Measurements from ENCODE around the gene SLC29A4. TPM values are rescaled to one million over a fixed set of nuclear protein-coding genes. Genes with fewer than 3 reads are reported as not detected.

The SLC29A4 gene
- total and polyA plus RNA-seq, 2 of the 4 experiments (the other 2 are of a cell fraction): 2.3 to 7.6 TPM

- TF ChIP-seq MXI1 (IDR thresholded peaks at IDR 0.05; ENCODE audit: borderline replicate concordance, low read depth, low read length): no peak
Observed at GRCh38 chr7:5283421-5284303, 919 bp downstream of the SLC29A4 start (continued).

GRCh38 chr7:5284304-5285281, 1.9 kb downstream of the SLC29A4 start:
- Histone ChIP-seq H2AFZ (replicated peaks; ENCODE audit: low read length, poor library complexity) (no peak overlapping the region), H2BK20ac (ENCODE audit: low read depth, low read length) (no peak overlapping the region), H4K20me1 (ENCODE audit: insufficient read depth, low read length) (0 out of 2 replicates have a peak, but pooled peaks cover 5% of the 10 kb centered on the region), H2BK15ac (ENCODE audit: low read depth, low read length) (no peak overlapping the region), H3K14ac (replicated peaks; ENCODE audit: low read depth, low read length) (no peak overlapping the region), H4K5ac (ENCODE audit: low read depth, low read length) (no peak overlapping the region), H4K91ac (ENCODE audit: insufficient read depth, low read depth, low read length) (no peak overlapping the region), H2AK9ac (replicated peaks; ENCODE audit: low read depth, low read length, poor library complexity) (no peak overlapping the region), H3K27me3 (ENCODE audit: control insufficient read depth, insufficient read depth, low read length) (no peaks in the 10 kb centered on the region; the same call in 1 of the 2 replicates), H3K4me1 (ENCODE audit: control insufficient read depth, insufficient read depth, low read length) (no peaks in the 10 kb centered on the region), H3K23ac (ENCODE audit: low read depth, low read length) (no peak overlapping the region), H3K18ac (ENCODE audit: low read depth, low read length) (no peak overlapping the region), H3K9ac (ENCODE audit: low read depth, low read length) (no peak overlapping the region; the same call in 1 of the 2 replicates), H3K79me1 (ENCODE audit: low read depth in 1 of 2, low read length in 2 of 2) (no peaks in the 10 kb centered on the region), H3K4ac (ENCODE audit: low read depth, low read length) (no peak overlapping the region), H3K27ac (ENCODE audit: insufficient read depth, low read length) (no peak overlapping the region), H3K4me3 (ENCODE audit: insufficient read depth, low read depth, low read length) (no peak overlapping the region), H3K9me1 (ENCODE audit: insufficient read depth, low read length) (no peaks in the 10 kb centered on the region), H2AK5ac (ENCODE audit: low read depth, low read length) (no peak overlapping the region), H3K9me3 (ENCODE audit: control insufficient read depth, insufficient read depth, low read length) (no peaks in the 10 kb centered on the region), H4K8ac (ENCODE audit: low read depth in 2 of 2, low read length in 2 of 2) (no peak overlapping the region), H3K4me2 (ENCODE audit: low read depth, low read length) (no peak overlapping the region), H3K36me3 (ENCODE audit: control insufficient read depth, insufficient read depth, low read length) (peaks cover 3% of the 10 kb centered on the region; the same call in 1 of the 2 replicates), H2BK120ac (ENCODE audit: low read depth, low read length) (no peak overlapping the region), H2BK5ac (ENCODE audit: low read depth, low read length, poor library complexity, severe bottlenecking) (no peak overlapping the region), H3K56ac (ENCODE audit: extremely low read depth, insufficient read depth, low read length) (no peak overlapping the region)
- ChIA-PET POLR2A (ENCODE audit: unreplicated experiment) (no interaction called here), CTCF (no interaction called here)
- in situ Hi-C loops (cut with MboI; ENCODE audit: low sequenced_read_pairs): no loop called here
- WGBS, 2 experiments (ENCODE audit: extremely low coverage in 2 of 2, insufficient read length in 1 of 2): 51% methylated on average over 6 of the region's 24 CpGs; no CpG with 5 or more reads in 1 of the 2 experiments
- DNase-seq (no peak), ATAC-seq (ENCODE audit: low read depth) (no peak)
- no TSS peak for BruUV-seq (replicated peaks)
- dilution Hi-C loops (cut with HindIII; ENCODE audit: low sequenced_read_pairs, unreplicated experiment): no loop called here
- TF ChIP-seq NFE2L2 (IDR thresholded peaks at IDR 0.05; ENCODE audit: low read depth, low read length) (no peak), FOS (IDR thresholded peaks at IDR 0.05; ENCODE audit: low read depth, low read length) (no peak), SMC3 (IDR thresholded peaks at IDR 0.05; ENCODE audit: low read depth, low read length) (no peak), RAD21 (IDR thresholded peaks at IDR 0.05; ENCODE audit: low read length) (peak; percentile 16; the same call in 1 of the 2 replicates), CTCF (conservative IDR thresholded peaks at IDR 0.05; ENCODE audit: low read depth, low read length) (peak; percentile 24; the same call in 1 of the 2 replicates), ELK1 (IDR thresholded peaks at IDR 0.05; ENCODE audit: borderline replicate concordance, low read depth, low read length) (no peak), RCOR1 (IDR thresholded peaks at IDR 0.05; ENCODE audit: insufficient replicate concordance, low read length) (no peak)
- intact Hi-C loops (cut with micrococcal nuclease): no loop called here
